GM19351 (cell line): ENCODE data around the gene UGT1A5.

ENCODE experiments used
- ATAC-seq: cut with Tn5 transposase; IDR thresholded peaks from one replicate; pipeline ENCODE4 v1.9.1; 2021; ENCODE audit warnings: mild to moderate bottlenecking, moderate library complexity; ENCODE audit not compliant: unreplicated experiment

UGT1A5 gene

DNA sequence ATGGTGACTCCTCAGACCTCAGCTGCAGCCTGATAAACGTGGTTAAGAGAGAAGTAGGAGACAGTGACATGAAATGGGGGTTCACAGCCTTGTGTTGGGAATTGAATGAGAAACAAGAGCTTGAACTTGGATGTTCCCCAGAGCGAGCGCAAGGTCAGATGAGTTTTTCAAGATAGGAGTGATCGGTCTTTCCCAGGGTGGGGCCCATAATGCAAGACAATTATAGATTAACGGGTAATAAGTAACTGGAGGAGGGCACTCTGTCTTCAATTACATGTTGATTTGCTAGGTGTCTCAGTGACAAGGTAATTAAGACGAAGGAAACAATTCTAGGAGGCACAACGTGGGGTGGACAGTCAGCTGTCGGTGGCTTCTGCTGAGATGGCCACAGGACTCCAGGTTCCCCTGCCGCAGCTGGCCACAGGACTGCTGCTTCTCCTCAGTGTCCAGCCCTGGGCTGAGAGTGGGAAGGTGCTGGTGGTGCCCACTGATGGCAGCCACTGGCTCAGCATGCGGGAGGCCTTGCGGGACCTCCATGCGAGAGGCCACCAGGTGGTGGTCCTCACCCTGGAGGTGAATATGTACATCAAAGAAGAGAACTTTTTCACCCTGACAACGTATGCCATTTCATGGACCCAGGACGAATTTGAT lies at the start of gene UGT1A5:
Gene UGT1A5 (plus strand): TSS at position 297 of the 651 bp plus-strand sequence. CDS start 85 bp downstream, at position 382.
- ATAC-seq: no peak

GRCh38 chr2:233663911-233664310 lies 48.8 kb upstream of the UGT1A5 start:
- no peak for ATAC-seq

DNA sequence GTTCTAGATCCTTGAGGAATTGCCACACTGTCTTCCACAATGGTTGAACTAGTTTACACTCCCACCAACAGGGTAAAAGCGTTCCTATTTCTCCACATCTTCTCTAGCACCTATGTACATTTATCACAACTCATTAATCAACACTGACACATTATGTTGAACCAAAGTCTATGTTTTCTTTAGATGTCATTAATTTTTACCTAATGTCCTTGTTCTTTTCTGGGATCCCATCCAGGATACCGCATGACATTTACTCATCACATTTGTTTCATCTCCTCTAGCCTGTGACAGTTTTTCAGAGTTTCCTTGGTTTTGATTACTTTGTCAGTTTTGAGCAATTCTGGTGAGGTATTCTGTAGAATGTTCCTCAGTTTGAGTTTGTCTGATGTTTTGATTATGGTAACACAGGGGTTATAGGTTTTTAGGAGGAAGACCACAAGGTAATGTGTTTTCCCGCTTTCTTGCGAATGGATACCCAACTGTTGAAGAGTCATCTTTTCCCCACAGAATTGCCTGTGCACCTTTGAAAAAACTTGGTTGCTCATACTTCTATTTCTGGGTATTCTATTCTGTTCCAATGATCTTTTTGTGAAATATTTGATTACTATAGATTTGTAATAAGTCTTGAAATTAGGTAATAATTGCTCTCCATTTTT lies 44.0 kb upstream of the UGT1A5 start:
- no peak for ATAC-seq

- no peak for ATAC-seq
Observed at GRCh38 chr2:233671290-233672161, 41.2 kb upstream of the UGT1A5 start, which contains the start of gene UGT1A9. Gene UGT1A9, plus strand, starts transcription at chr2:233671898. Its CDS starts 37 bp downstream, at chr2:233671935.

GRCh38 chr2:233672886-233673285 lies 39.8 kb upstream of the UGT1A5 start:
- no peak for ATAC-seq

DNA sequence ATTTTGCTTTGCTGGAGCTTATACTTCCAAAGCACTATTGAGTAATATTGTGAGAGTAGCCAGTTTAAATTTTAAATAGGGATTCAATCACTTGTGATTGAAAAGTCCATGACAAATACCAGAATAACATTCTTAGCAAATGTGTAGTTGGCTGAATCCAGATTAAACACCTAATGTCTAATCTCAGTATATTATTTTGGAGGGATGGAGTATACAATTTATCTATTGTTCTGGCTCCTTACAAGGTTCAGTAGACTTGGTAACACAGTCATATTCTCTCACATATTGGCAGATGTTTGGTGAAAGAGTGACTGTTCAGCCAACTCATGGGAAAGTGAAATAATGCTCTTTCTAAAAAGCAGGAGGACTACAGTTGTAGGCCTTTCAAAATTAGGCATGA lies 38.8 kb upstream of the UGT1A5 start:
- ATAC-seq: no peak

DNA sequence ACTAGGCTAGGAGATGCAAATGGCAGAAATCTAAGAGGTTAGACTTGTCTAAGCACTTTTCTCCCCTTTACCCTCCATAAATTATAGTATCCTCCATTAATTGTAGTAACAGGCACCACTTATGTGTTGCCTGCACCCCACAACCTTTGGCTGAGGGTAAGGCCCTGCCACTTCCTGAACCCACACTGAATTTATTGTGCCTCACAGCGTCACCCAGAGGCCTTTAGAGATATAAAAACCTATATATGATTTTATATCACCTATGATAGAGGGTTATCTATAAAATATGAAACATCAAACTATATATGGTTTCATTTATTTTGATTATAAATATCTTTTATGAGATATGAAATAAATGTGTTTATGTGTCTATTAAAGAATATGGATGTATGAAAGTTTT lies 38.4 kb upstream of the UGT1A5 start:
- ATAC-seq: no peak

- ATAC-seq: no peak
Observed at GRCh38 chr2:233674995-233675394, 37.7 kb upstream of the UGT1A5 start.

GRCh38 chr2:233676046-233676445 lies 36.7 kb upstream of the UGT1A5 start:
- no peak for ATAC-seq

- no peak for ATAC-seq
Observed at GRCh38 chr2:233679196-233679595, 33.5 kb upstream of the UGT1A5 start.

DNA sequence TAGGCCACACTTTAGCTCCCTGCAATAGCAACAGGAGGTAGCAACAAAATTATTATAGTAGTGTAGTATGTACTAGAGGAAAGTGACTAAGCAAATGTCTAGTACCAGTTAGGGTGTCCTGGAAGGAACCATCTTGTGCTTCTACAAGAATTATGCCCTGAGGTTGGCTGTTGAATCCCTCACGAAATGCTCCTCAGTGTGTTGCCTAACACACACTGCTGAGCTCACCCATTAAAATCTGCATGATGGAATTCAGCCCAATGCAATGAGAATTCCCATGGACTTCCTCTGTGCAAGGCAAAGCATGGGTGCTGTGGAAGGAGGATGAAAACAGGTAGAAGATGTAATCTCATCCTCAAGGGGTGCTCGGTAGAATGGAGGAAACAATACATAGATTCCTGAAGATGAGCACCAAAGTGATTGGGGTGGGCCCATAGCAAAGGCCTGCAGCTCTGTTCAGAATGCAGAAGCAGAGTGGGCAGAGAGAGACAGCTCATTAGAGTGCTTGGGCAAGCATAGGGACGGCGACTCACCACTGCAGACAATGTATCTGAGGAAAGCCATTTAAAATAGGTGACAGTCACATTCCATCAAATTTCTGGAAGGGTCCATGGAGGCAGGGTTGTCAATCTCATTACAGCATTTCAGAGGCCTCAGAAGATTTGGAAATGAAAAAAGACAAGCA lies 32.2 kb upstream of the UGT1A5 start:
- ATAC-seq: no peak

DNA sequence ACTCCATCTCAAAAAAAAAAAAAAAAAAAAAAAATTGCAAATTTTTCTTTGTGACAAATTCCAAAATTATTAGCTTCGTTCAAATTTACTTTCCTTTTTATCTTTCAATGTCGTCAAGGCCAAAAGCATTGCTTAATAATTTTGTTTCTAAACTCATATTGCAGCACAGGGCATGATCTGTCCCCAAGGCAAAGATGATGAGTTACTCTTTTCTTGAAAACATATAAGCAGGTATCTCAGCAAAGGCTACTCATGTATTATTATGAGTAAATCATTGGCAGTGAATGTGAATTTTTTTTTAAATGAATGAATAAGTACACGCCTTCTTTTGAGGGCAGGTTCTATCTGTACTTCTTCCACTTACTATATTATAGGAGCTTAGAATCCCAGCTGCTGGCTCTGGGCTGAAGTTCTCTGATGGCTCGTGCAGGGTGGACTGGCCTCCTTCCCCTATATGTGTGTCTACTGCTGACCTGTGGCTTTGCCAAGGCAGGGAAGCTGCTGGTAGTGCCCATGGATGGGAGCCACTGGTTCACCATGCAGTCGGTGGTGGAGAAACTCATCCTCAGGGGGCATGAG lies 31.1 kb upstream of the UGT1A5 start, which contains the start of gene UGT1A7:
Gene UGT1A7 (plus strand): TSS at position 381 of the 579 bp plus-strand sequence. CDS start 37 bp downstream, at position 418.
- ATAC-seq: no peak

- no peak for ATAC-seq
Observed at GRCh38 chr2:233684640-233685039, 28.1 kb upstream of the UGT1A5 start.

DNA sequence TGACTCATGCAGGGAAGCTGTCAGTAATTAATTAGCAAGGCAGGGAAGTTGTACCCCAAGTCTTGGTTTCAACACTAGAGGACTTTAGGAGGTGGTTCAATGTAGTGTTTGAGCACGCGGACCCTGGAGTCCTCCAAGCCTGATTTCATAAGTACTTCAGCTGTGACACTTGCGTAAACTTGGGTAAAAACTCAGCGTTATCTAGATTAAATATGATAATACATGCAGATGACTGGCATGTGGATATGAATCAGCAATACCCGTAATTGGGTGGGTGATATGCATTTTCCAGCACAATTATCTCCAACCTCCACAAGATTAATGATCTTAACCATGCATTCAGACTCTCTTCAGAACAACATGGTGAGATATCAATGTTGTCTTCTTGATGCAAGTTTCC lies 25.8 kb upstream of the UGT1A5 start:
- no peak for ATAC-seq

DNA sequence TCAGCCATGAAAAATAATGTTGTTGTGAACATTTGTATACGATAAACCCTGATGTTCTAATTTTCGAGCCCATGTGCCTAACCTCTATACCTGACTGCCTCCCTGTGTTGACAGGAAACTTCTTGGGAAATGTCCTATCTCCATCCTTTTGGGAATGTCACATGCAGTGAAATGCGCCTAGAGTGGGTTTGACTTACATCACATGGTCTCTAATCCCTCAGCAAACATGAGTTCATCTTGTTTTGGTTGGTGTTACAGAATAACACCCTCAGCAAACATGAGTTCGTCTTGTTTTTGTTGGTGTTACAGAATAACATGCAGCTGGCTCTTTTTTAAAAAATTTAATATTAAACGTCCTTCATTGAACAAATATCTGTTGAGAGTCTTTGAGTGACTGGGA lies 24.4 kb upstream of the UGT1A5 start:
- no peak for ATAC-seq

DNA sequence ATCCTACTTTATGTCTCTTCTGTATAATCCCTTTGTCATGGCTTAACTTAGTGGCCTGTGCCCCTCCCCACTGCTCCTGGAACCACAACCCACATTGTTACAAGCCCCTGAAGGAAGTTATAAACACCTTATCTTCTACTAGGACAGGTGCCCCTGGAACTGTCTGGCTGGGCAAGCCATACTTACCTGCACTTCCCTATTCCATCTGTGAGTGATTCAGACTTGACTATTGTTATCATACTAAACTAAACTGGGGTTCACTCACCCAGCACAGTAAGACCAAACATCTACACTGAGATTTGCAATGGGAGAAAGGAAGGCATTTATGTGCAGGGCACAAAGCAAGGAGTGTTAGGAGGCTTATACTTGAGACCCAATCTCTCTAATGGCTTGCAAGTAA lies 23.7 kb upstream of the UGT1A5 start:
- ATAC-seq: no peak

- no peak for ATAC-seq
Observed at GRCh38 chr2:233689501-233689900, 23.2 kb upstream of the UGT1A5 start.

- ATAC-seq: no peak
Observed at GRCh38 chr2:233690444-233690843, 22.3 kb upstream of the UGT1A5 start.

GRCh38 chr2:233691443-233692433 lies 21.0 kb upstream of the UGT1A5 start:
- no peak for ATAC-seq
